K562 (cell line): ENCODE data around the gene ZNF432. TPM values are rescaled to one million over a fixed set of nuclear protein-coding genes. Genes with fewer than 3 reads are reported as not detected.

Experiments
- CREM ChIP-seq: IDR thresholded peaks from 2 replicates; pipeline ENCODE4 v1.6.1; 2014; ENCODE audit warnings: antibody characterized with exemption, low read depth
- E2F1 ChIP-seq: sonication (generic); formaldehyde crosslinking; IDR thresholded peaks from 2 replicates; pipeline ENCODE4 v1.8.1; 2023; ENCODE audit warnings: mild to moderate bottlenecking, missing genetic modification reagents, moderate library complexity
- EHMT2 ChIP-seq: fragments of 450-650 bp; IDR thresholded peaks from 2 replicates; pipeline ENCODE4 v1.6.1; 2018; ENCODE audit warnings: antibody characterized with exemption
- GABPA ChIP-seq: fragments of 200-800 bp; sonication (Bioruptor generic); conservative IDR thresholded peaks from 2 replicates; pipeline ENCODE4 v1.6.1; 2016; ENCODE audit warnings: low read depth, missing genetic modification characterization, missing compliant biosample characterization
- HDAC1 ChIP-seq, 2 experiments: fragments of 450-650 bp; IDR thresholded peaks; 2 replicates each; pipeline ENCODE4 v1.6.1; 2016 to 2017; ENCODE audit warnings: inconsistent platforms in 1 of 2, mild to moderate bottlenecking in 1 of 2, moderate library complexity in 1 of 2
- L3MBTL2 ChIP-seq: fragments of 450-650 bp; IDR thresholded peaks from 2 replicates; pipeline ENCODE4 v1.6.1; 2016; ENCODE audit warnings: mild to moderate bottlenecking, moderate library complexity
- MCM7 ChIP-seq, 2 experiments: fragments of 450-650 bp; IDR thresholded peaks; 2 replicates each; pipeline ENCODE4 v1.6.1; 2016 to 2018
- MGA ChIP-seq: fragments of 450-650 bp; IDR thresholded peaks from 2 replicates; pipeline ENCODE4 v1.6.1; 2016; ENCODE audit warnings: mild to moderate bottlenecking, moderate library complexity
- MITF ChIP-seq: IDR thresholded peaks from 2 replicates; pipeline ENCODE4 v1.6.1; 2014; ENCODE audit warnings: antibody characterized with exemption
- OTX1 ChIP-seq: fragments of 450-650 bp; formaldehyde crosslinking; IDR thresholded peaks from 2 replicates; pipeline ENCODE4 v1.4.0; 2022; ENCODE audit warnings: mild to moderate bottlenecking
- YY1 ChIP-seq, 3 experiments: IDR thresholded peaks; 2 replicates each; pipeline ENCODE4 v1.6.1; 2011; ENCODE audit warnings: low read length in 2 of 3, mild to moderate bottlenecking in 2 of 3, moderate library complexity in 2 of 3, borderline replicate concordance in 1 of 3, control low read depth in 1 of 3, low read depth in 1 of 3; ENCODE audit not compliant: insufficient read depth in 3 of 3, insufficient replicate concordance in 2 of 3, control insufficient read depth in 1 of 3, insufficient read length in 1 of 3; ENCODE audit errors: extremely low read depth in 1 of 3
- ZNF274 ChIP-seq: IDR thresholded peaks from 2 replicates; pipeline ENCODE4 v1.6.1; 2011; ENCODE audit warnings: low read depth, mild to moderate bottlenecking, low read length, moderate library complexity, borderline replicate concordance
- ZNF766 ChIP-seq: fragments of 200-800 bp; sonication (Bioruptor generic); conservative IDR thresholded peaks from 2 replicates; pipeline ENCODE4 v1.6.1; 2016; ENCODE audit warnings: missing genetic modification characterization, missing compliant biosample characterization
- polyA plus RNA-seq, 8 experiments: library from polyadenylated mRNA; depleted of rRNA in 4 of 8; stranded (reverse) in 5 of 8; unstranded in 3 of 8; fragments of >200 nt; fragmentation: Nextera tagmentation in 2 of 8; fragmentation: Illumina TruSeq in 1 of 8; extraction: Ambion mirVana in 2 of 8; extraction: Trizol in 1 of 8; gene quantifications; 2 replicates each; pipeline versions ENCODE4 v1.2.1 to v1.2.3, GENCODE V29; 2011 to 2014; ENCODE audit warnings: inconsistent platforms in 1 of 8, missing spikeins in 1 of 8
- total RNA-seq, 7 experiments: library from RNA; depleted of rRNA in 6 of 7; stranded (reverse); fragments of >200 nt in 6 of 7; fragmentation: Illumina TruSeq in 2 of 7; extraction: Trizol in 2 of 7; gene quantifications; 2 replicates each; pipeline versions ENCODE4 v1.2.1 to v1.2.3, GENCODE V29; 2011 to 2021; ENCODE audit warnings: low replicate concordance in 1 of 7

ZNF432 gene
- total and polyA plus RNA-seq, 9 of the 15 experiments (the other 6 are each of a cell fraction or from before 2014, with no cell fraction given) = 2.6 to 6.8 (median 4.0) TPM

GRCh38 chr19:52007806-52008557 lies 40.7 kb downstream of the ZNF432 start, which contains the start of gene ZNF615 (continued):
- TF ChIP-seq MGA = peak; percentile 75
- TF ChIP-seq GABPA (tag) = 0 out of 2 replicates have a peak, but pooled peaks have one; percentile 23
- TF ChIP-seq ZNF766 (CRISPR knock-in tag) = peak; percentile 90
- TF ChIP-seq EHMT2 = peak; percentile 14; the same call in 1 of the 2 replicates
- TF ChIP-seq CREM = peak; percentile 69
- peak; percentile 22; the same call in 1 of the 2 replicates for TF ChIP-seq E2F1 (CRISPR knock-in tag)
- peak; percentile 52 for TF ChIP-seq L3MBTL2
- TF ChIP-seq HDAC1 (IDR thresholded peaks at IDR 0.05) = peak in 1 of 2 experiments; percentile 73; a peak in 2 of 4 replicates
- TF ChIP-seq ZNF274 = no peak
- peak; percentile 30; the same call in 1 of the 2 replicates for TF ChIP-seq OTX1 (CRISPR knock-in tag)
- peak; percentile 100 for TF ChIP-seq YY1 (IDR thresholded peaks at IDR 0.05; ENCODE audit: borderline replicate concordance in 1 of 3, control insufficient read depth in 1 of 3, extremely low read depth in 1 of 3, insufficient read depth in 3 of 3, insufficient read length in 1 of 3, insufficient replicate concordance in 2 of 3, low read depth in 1 of 3, low read length in 2 of 3)
- TF ChIP-seq MITF = no peak
- TF ChIP-seq MCM7 (IDR thresholded peaks at IDR 0.05) = no peak
